ENCODE results near the gene CFAP43. TPM values are rescaled to one million over a fixed set of nuclear protein-coding genes. Genes with fewer than 3 reads are reported as not detected.

Gene CFAP43
- total and polyA plus RNA-seq, 2 donors (not counting 1 experiment from before 2014, with no cell fraction given) = 0.12 TPM; not detected in 1

DNA sequence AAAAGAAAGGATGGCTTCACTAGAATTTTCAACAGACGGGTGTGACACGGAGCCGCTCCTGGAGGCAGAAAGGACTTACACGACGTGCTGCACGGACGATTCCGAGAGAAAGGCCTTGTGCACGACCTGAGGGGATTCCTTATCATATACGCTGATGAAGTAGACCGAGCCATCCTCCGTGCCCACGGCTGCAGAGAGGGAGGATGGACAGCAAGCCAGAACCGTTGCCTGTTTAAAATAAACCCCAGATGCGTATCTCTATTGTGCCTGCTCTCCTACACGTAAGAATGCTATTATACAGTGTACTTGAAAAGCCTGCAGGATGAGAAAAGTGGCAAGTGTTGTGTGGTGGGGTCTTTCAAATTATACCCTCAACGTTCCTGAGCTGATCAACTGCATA lies 38.4 kb downstream of the CFAP43 start:
- Histone ChIP-seq H3K79me2 (ENCODE audit: control insufficient read depth, insufficient read depth, low read length) (no peaks in the 10 kb centered on the region), H2AFZ (ENCODE audit: insufficient read depth, low read depth, low read length, poor library complexity, severe bottlenecking) (no peak overlapping the region), H3K9ac (ENCODE audit: low read length) (no peak overlapping the region), H3K27me3 (replicated peaks in 1 of 4; ENCODE audit: control extremely low read depth in 1 of 4, control insufficient read depth in 3 of 4, insufficient read depth in 4 of 4, low read length in 3 of 4) (peaks cover 0 to 6% (median 2%) of the 10 kb centered on the region in 4 experiments), H3K27ac (ENCODE audit: low read length in 2 of 2) (no peak overlapping the region), H4K20me1 (ENCODE audit: control insufficient read depth, insufficient read depth, low read length, poor library complexity, severe bottlenecking) (no peaks in the 10 kb centered on the region), H3K36me3 (replicated peaks in 1 of 2; ENCODE audit: control extremely low read depth in 1 of 2, control insufficient read depth in 1 of 2, extremely low read depth in 1 of 2, insufficient read depth in 2 of 2, low read length in 1 of 2) (no peaks in the 10 kb centered on the region), H3K9me3 (ENCODE audit: control extremely low read depth in 1 of 3, control insufficient read depth in 2 of 3, insufficient read depth in 1 of 3, low read length in 2 of 3) (no peaks in the 10 kb centered on the region), H3K4me1 (ENCODE audit: control insufficient read depth in 2 of 2, insufficient read depth in 2 of 2, low read length in 2 of 2) (no peaks in the 10 kb centered on the region), H3K4me3 (ENCODE audit: control extremely low read depth in 1 of 5, extremely low read depth in 1 of 5, insufficient read depth in 1 of 5, low read depth in 2 of 5, low read length in 4 of 5) (no peak overlapping the region), H3K4me2 (replicated peaks; ENCODE audit: low read depth, low read length, poor library complexity, severe bottlenecking) (no peak overlapping the region)
- POLR2A ChIA-PET = no interaction called here
- DNase-seq (no peak), ATAC-seq (ENCODE audit: low read depth) (no peak)
- Mint-ChIP-seq H3K27me3 (peaks cover 45% of the 10 kb centered on the region), H3K9me3 (ENCODE audit: insufficient read depth) (no peaks in the 10 kb centered on the region), H3K4me3 (no peak overlapping the region), H3K4me1 (no peaks in the 10 kb centered on the region), H3K27ac (no peak overlapping the region)
- 92% methylated on average over 13 of the region's 17 CpGs for WGBS (ENCODE audit: insufficient coverage)
- CTCF ChIA-PET = no interaction called here
- intact Hi-C loops (cut with micrococcal nuclease) = no loop called here
- TF ChIP-seq EZH2 (IDR thresholded peaks at IDR 0.05; ENCODE audit: borderline replicate concordance, insufficient read depth, low read depth, low read length, poor library complexity, severe bottlenecking) = no peak
- TF ChIP-seq, protein P1, sequence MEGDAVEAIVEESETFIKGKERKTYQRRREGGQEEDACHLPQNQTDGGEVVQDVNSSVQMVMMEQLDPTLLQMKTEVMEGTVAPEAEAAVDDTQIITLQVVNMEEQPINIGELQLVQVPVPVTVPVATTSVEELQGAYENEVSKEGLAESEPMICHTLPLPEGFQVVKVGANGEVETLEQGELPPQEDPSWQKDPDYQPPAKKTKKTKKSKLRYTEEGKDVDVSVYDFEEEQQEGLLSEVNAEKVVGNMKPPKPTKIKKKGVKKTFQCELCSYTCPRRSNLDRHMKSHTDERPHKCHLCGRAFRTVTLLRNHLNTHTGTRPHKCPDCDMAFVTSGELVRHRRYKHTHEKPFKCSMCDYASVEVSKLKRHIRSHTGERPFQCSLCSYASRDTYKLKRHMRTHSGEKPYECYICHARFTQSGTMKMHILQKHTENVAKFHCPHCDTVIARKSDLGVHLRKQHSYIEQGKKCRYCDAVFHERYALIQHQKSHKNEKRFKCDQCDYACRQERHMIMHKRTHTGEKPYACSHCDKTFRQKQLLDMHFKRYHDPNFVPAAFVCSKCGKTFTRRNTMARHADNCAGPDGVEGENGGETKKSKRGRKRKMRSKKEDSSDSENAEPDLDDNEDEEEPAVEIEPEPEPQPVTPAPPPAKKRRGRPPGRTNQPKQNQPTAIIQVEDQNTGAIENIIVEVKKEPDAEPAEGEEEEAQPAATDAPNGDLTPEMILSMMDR (IDR thresholded peaks at IDR 0.05) = no peak

DNA sequence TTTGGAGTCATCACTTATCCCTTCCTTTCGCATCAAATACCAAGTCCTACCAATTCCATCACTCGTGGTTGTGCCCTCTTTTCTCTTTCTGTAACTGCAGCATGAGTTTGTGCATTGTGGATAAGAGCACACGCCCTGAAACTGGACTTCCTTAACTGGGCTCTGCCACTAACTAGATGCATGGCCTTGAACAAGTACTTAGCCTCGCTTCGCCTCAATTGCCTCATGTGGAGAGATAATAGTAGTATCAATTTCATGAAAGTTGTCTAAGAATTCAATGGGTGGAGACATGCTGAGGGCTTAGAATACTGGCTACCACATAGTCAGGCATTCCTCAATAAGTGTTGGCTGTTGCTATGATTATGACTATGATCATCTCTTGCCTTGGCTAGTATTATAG lies 41.5 kb downstream of the CFAP43 start:
- Histone ChIP-seq H3K4me3 (ENCODE audit: control extremely low read depth in 1 of 5, extremely low read depth in 1 of 5, insufficient read depth in 1 of 5, low read depth in 2 of 5, low read length in 4 of 5) (no peak overlapping the region), H3K4me1 (ENCODE audit: control insufficient read depth in 2 of 2, insufficient read depth in 2 of 2, low read length in 2 of 2) (no peaks in the 10 kb centered on the region), H3K4me2 (replicated peaks; ENCODE audit: low read depth, low read length, poor library complexity, severe bottlenecking) (no peak overlapping the region), H3K9me3 (ENCODE audit: control extremely low read depth in 1 of 3, control insufficient read depth in 2 of 3, insufficient read depth in 1 of 3, low read length in 2 of 3) (no peaks in the 10 kb centered on the region), H3K36me3 (replicated peaks in 1 of 2; ENCODE audit: control extremely low read depth in 1 of 2, control insufficient read depth in 1 of 2, extremely low read depth in 1 of 2, insufficient read depth in 2 of 2, low read length in 1 of 2) (no peaks in the 10 kb centered on the region), H4K20me1 (ENCODE audit: control insufficient read depth, insufficient read depth, low read length, poor library complexity, severe bottlenecking) (no peaks in the 10 kb centered on the region), H3K9ac (ENCODE audit: low read length) (no peak overlapping the region), H3K27ac (ENCODE audit: low read length in 2 of 2) (no peak overlapping the region), H3K27me3 (replicated peaks in 1 of 4; ENCODE audit: control extremely low read depth in 1 of 4, control insufficient read depth in 3 of 4, insufficient read depth in 4 of 4, low read length in 3 of 4) (peaks cover 0 to 6% (median 0%) of the 10 kb centered on the region in 4 experiments), H2AFZ (ENCODE audit: insufficient read depth, low read depth, low read length, poor library complexity, severe bottlenecking) (no peak overlapping the region), H3K79me2 (ENCODE audit: control insufficient read depth, insufficient read depth, low read length) (no peaks in the 10 kb centered on the region)
- intact Hi-C loops (cut with micrococcal nuclease) = no loop called here
- Mint-ChIP-seq H3K9me3 (ENCODE audit: insufficient read depth) (no peaks in the 10 kb centered on the region), H3K27me3 (peaks cover 41% of the 10 kb centered on the region), H3K4me1 (no peaks in the 10 kb centered on the region), H3K27ac (no peak overlapping the region), H3K4me3 (no peak overlapping the region)
- TF ChIP-seq, protein P1 (IDR thresholded peaks at IDR 0.05) = no peak
- no peak for TF ChIP-seq EZH2 (IDR thresholded peaks at IDR 0.05; ENCODE audit: borderline replicate concordance, insufficient read depth, low read depth, low read length, poor library complexity, severe bottlenecking)
- 74% methylated on average over 2 of the region's 5 CpGs for WGBS (ENCODE audit: insufficient coverage)
- DNase-seq (no peak), ATAC-seq (ENCODE audit: low read depth) (no peak)
- ChIA-PET POLR2A (no interaction called here), CTCF (no interaction called here)
